KMS-11 (cell line): ENCODE measurements around the gene MEGF6.

ENCODE experiments used
- H2AFZ ChIP-seq: fragments of 200-600 bp; sonication (generic); 2 replicates; pipeline ENCODE4 v1.6.1; 2016; ENCODE audit warnings: antibody characterized with exemption, mixed run types, low read depth
- H3K27ac ChIP-seq: fragments of 200-600 bp; sonication (generic); 2 replicates; pipeline ENCODE4 v1.6.1; 2016; ENCODE audit warnings: mild to moderate bottlenecking, mixed run types
- H3K27me3 ChIP-seq: fragments of 200-600 bp; sonication (generic); 2 replicates; pipeline ENCODE4 v1.6.1; 2017; ENCODE audit warnings: mild to moderate bottlenecking, low read depth, mixed run types, moderate library complexity; ENCODE audit not compliant: insufficient read depth
- H3K36me3 ChIP-seq: fragments of 200-600 bp; sonication (generic); 2 replicates; pipeline ENCODE4 v1.6.1; 2017; ENCODE audit warnings: mild to moderate bottlenecking, mixed run types; ENCODE audit not compliant: insufficient read depth
- H3K4me1 ChIP-seq: fragments of 200-600 bp; sonication (generic); 2 replicates; pipeline ENCODE4 v1.6.1; 2016; ENCODE audit warnings: mild to moderate bottlenecking, low read depth, mixed run types; ENCODE audit not compliant: poor library complexity, severe bottlenecking
- H3K4me2 ChIP-seq: fragments of 200-600 bp; sonication (generic); 2 replicates; pipeline ENCODE4 v1.7.0; 2016; ENCODE audit warnings: mild to moderate bottlenecking, mixed run types
- H3K4me3 ChIP-seq: fragments of 200-600 bp; sonication (generic); IDR thresholded peaks from 2 replicates; pipeline ENCODE4 v1.6.1; 2017; ENCODE audit warnings: low read depth, low read length, mixed read lengths; ENCODE audit not compliant: insufficient read depth
- H3K79me2 ChIP-seq: fragments of 200-600 bp; sonication (generic); 2 replicates; pipeline ENCODE4 v1.6.1; 2016; ENCODE audit warnings: low read depth, mixed run types; ENCODE audit not compliant: insufficient read depth
- H3K9ac ChIP-seq: fragments of 200-600 bp; sonication (generic); 2 replicates; pipeline ENCODE4 v1.6.1; 2016; ENCODE audit warnings: mild to moderate bottlenecking, mixed run types
- H4K20me1 ChIP-seq: fragments of 200-600 bp; sonication (generic); 2 replicates; pipeline ENCODE4 v1.6.1; 2016; ENCODE audit warnings: mild to moderate bottlenecking, mixed run types; ENCODE audit not compliant: insufficient read depth
- CTCF ChIP-seq: fragments of 200-600 bp; sonication (generic); conservative IDR thresholded peaks from 2 replicates; pipeline ENCODE4 v1.6.1; 2017; ENCODE audit warnings: low read depth, mild to moderate bottlenecking, antibody characterized with exemption, low read length, moderate library complexity, mixed read lengths

The MEGF6 gene

DNA sequence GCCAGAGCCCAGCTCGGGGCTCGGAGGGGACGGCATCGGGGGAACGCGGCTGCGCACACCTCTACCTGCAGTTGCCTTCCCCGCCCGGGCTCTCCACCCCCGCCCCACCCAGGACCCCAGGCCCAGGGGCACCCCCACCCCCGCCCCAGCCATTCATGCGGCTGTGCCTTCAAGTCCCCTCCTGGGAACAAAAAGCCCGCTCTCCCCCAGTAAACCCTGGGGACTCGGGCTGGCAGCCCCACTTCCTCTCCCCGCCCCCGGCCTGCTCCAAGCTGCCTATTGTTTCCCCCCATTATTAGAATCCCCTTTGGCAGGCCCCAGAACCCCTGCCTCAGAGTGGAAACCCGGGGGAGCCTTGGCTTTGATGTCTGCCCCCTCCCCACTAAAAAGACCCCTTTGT lies 18.0 kb downstream of the MEGF6 start:
- H3K27ac ChIP-seq, result no peak overlapping the region
- H4K20me1 ChIP-seq, result no peaks in the 10 kb centered on the region
- H3K4me2 ChIP-seq, result no peak overlapping the region
- peaks cover 87% of the 10 kb centered on the region for H3K27me3 ChIP-seq
- H3K9ac ChIP-seq, result no peak overlapping the region
- no peak overlapping the region for H2AFZ ChIP-seq
- H3K4me3 ChIP-seq, result no peak overlapping the region
- H3K79me2 ChIP-seq, result no peaks in the 10 kb centered on the region
- no peak for TF ChIP-seq CTCF
- no peaks in the 10 kb centered on the region for H3K4me1 ChIP-seq
- H3K36me3 ChIP-seq, result no peaks in the 10 kb centered on the region

DNA sequence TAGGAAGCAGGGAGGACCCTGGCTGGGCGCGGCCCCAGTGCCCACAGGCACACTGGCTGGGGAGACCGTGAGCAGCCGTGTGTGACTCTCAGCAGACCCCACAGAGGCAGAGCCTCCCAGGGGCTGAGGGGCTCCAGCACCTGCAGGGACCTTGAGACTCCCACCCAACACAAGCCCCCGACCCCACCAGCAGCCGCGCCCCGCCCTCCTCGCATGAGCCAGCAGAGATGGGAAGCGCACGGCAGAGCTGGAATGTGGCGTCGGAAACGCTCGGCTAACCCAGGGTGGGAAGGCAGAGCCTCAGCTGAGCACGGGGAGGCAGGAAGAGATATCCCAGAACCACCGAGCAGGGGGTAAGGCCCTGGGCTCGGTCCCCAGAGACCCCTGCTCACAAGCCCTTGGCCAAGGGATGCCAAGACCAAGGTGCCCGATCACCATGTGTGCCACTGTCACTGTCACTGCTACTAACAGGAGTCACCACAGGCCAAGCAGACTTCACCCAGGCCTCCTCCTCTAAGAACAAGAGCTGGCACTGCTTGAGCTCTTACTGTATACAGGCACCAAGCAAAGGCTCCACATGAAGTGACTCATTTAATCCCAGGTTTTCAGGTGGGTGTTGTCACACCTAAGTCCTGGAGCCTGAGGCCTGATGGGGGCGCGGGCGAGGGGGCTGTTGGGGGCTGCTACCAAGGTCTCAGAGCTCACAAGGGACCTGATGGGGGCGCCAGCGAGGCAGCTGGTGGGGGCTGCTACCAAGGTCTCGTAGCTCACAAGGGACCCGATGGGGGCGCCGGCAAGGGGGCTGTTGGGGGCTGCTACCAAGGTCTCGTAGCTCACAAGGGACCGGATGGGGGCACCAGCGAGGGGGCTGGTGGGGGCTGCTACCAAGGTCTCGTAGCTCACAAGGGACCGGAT lies 20.1 kb downstream of the MEGF6 start:
- Histone ChIP-seq H3K27me3 (peaks cover 75% of the 10 kb centered on the region), H3K4me1 (no peaks in the 10 kb centered on the region), H4K20me1 (no peaks in the 10 kb centered on the region), H3K4me3 (no peak overlapping the region), H2AFZ (no peak overlapping the region), H3K79me2 (no peaks in the 10 kb centered on the region), H3K36me3 (no peaks in the 10 kb centered on the region), H3K4me2 (no peak overlapping the region), H3K27ac (no peak overlapping the region), H3K9ac (no peak overlapping the region)
- TF ChIP-seq CTCF, result no peak

- Histone ChIP-seq H3K4me2 (no peak overlapping the region), H2AFZ (no peak overlapping the region), H3K4me3 (no peak overlapping the region), H3K9ac (no peak overlapping the region), H3K27ac (no peak overlapping the region), H3K79me2 (no peaks in the 10 kb centered on the region), H3K36me3 (no peaks in the 10 kb centered on the region), H3K27me3 (peaks cover 69% of the 10 kb centered on the region), H3K4me1 (no peaks in the 10 kb centered on the region), H4K20me1 (no peaks in the 10 kb centered on the region)
- no peak for TF ChIP-seq CTCF
Measured at GRCh38 chr1:3590139-3590763, 21.1 kb downstream of the MEGF6 start.

DNA sequence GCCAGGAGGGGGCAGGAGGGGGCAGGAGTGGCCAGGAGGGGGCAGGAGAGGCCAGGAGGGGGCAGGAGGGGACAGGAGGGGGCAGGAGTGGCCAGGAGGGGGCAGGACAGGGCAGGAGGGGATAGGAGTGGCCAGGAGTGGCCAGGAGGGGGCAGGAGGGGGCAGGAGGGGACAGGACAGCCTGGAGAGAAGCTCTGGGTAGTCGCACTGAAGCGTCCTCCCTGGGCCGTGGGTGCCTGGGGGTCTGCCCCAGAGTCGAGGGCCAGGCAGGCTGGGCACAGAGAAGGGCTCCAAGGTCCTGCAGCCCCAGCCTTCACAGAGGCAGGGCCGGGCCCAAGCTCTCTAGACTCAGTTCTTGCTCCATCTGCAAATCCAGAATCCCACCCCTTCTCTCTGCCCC lies 22.9 kb downstream of the MEGF6 start:
- TF ChIP-seq CTCF, result no peak
- Histone ChIP-seq H3K79me2 (no peaks in the 10 kb centered on the region), H3K36me3 (no peaks in the 10 kb centered on the region), H4K20me1 (no peaks in the 10 kb centered on the region), H3K9ac (no peak overlapping the region), H3K4me3 (no peak overlapping the region), H3K27ac (no peak overlapping the region), H3K27me3 (peaks cover 50% of the 10 kb centered on the region), H2AFZ (no peak overlapping the region), H3K4me2 (no peak overlapping the region), H3K4me1 (no peaks in the 10 kb centered on the region)
